Inflammatory macrophage treated with lipopolysaccharide for 1 hour (primary cell): ENCODE measurements around the gene CNR2.
"Not testable (repeated sequence)": the region's sequence is repeated elsewhere in the genome, so short reads cannot be mapped to it uniquely, and the experiment has no call there.

Experiments
- DNase-seq, 2 donors: peaks; one replicate each; pipeline ENCODE4 v3.0.0-alpha.2; 2020 to 2022

Gene CNR2

DNA sequence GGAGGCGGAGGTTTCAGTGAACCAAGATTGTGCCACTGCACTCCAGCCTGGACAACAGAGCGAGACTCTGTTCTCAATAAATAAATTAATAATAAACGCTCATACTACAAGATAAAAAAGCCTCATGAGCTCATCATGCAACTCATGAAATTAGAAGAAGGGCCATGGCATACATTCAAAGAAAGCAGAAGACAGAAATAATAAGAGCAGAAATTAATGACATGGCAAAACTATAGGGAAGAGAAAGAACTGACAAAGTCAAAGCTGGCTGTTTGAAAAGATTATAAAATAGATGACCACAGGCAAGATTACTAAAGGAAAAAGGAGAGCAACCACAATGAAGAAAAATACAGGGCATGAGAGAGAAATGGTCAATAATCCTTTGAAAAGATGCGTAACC, 30.4 kb downstream of the CNR2 start:
- DNase-seq: no peak

DNA sequence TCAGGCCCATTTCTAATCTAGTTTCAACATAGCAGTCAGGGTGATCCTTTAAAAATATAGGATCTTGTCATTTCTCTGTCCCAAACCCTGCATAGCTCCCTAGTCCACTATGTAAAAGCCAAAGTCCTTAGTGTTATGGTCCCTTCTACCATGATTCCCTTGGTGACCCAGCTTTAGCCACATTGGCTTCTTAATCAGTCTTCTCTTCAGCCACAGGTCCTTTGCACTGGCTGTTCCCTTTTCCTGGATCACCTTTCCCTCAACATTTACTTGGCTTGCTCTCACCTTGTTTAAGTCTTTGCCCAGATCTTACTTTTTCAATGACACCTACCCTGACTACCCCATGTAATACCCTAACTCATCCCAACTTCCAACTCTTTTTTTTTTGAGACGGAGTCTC, 33.4 kb downstream of the CNR2 start:
- DNase-seq: no peak

GRCh38 chr1:23878668-23879067, 34.5 kb downstream of the CNR2 start:
- DNase-seq: no peak

DNA sequence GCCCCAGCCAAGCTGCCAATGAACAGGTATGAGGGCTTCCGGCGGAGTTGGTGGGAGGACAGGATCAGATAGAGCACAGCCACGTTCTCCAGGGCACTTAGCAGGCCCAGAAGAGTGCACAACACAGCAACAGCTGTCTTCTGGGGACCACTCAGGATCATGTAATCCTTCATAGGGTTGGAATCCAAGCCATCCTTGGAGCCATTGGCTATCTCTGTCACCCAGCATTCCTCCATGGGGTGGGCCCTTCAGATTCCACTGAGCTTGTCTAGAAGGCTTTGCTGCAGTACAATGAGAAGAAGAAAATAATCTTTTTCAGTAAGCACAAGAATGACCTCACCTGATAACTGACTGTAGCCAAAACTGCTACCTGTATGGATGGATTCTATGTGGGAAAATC, 37.8 kb downstream of the CNR2 start:
- DNase-seq: no peak

GRCh38 chr1:23872421-23872820, 40.7 kb downstream of the CNR2 start:
- no peak for DNase-seq

- peak; percentile 42 to 63 for DNase-seq
These were observed 44.1 kb downstream of the CNR2 start for GRCh38 chr1:23869051-23869450.

GRCh38 chr1:23868557-23869016, 44.6 kb downstream of the CNR2 start:
- DNase-seq: peak in 1 of 2 donors; percentile 6

GRCh38 chr1:23867895-23868556, 45.1 kb downstream of the CNR2 start, which contains the start of gene FUCA1:
Gene FUCA1, minus strand, starts transcription at chr1:23868290. Its CDS starts 4 bp downstream, at chr1:23868286.
- peak; percentile 81 to 97 for DNase-seq

GRCh38 chr1:23867542-23867894, 45.6 kb downstream of the CNR2 start:
- no peak for DNase-seq

DNA sequence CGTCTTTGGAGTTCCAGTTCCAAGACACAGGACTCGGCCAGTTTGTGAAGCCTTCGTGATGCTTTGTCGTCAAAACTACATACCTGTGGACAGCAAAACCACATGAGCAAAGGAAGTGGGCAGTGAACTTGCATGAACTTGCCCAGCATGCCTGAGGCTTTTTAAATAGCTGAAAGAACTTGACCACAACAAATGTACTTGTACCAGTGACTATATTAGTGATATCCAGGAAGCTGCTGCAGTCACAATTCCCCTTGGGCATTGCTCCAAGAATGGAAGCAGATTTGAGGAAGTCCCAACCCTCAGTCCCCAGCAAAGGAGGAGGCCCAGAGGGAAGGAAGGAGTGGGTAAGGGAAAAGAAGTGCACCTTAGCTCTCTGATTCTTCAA, 47.6 kb downstream of the CNR2 start:
- peak; percentile 42 to 51 for DNase-seq

GRCh38 chr1:23864801-23865542, 48.2 kb downstream of the CNR2 start:
- no peak for DNase-seq

GRCh38 chr1:23862640-23863039, 50.5 kb downstream of the CNR2 start:
- DNase-seq: no peak

GRCh38 chr1:23854568-23854967, 58.6 kb downstream of the CNR2 start:
- DNase-seq: no peak

DNA sequence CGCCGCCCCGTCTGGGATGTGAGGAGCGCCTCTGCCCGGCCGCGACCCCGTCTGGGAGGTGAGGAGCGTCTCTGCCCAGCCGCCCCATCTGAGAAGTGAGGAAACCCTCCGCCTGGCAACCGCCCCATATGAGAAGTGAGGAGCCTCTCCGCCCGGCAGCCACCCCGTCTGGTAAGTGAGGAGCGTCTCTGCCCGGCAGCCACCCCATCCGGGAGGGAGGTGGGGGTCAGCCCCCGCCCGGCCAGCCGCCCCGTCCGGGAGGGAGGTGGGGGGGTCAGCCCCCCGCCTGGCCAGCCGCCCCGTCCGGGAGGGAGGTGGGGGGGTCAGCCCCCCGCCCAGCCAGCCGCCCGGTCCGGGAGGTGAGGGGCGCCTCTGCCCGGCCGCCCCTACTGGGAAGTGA, 60.0 kb downstream of the CNR2 start:
- DNase-seq: not testable (repeated sequence)

GRCh38 chr1:23851406-23851805, 61.8 kb downstream of the CNR2 start:
- not testable (repeated sequence) for DNase-seq

DNA sequence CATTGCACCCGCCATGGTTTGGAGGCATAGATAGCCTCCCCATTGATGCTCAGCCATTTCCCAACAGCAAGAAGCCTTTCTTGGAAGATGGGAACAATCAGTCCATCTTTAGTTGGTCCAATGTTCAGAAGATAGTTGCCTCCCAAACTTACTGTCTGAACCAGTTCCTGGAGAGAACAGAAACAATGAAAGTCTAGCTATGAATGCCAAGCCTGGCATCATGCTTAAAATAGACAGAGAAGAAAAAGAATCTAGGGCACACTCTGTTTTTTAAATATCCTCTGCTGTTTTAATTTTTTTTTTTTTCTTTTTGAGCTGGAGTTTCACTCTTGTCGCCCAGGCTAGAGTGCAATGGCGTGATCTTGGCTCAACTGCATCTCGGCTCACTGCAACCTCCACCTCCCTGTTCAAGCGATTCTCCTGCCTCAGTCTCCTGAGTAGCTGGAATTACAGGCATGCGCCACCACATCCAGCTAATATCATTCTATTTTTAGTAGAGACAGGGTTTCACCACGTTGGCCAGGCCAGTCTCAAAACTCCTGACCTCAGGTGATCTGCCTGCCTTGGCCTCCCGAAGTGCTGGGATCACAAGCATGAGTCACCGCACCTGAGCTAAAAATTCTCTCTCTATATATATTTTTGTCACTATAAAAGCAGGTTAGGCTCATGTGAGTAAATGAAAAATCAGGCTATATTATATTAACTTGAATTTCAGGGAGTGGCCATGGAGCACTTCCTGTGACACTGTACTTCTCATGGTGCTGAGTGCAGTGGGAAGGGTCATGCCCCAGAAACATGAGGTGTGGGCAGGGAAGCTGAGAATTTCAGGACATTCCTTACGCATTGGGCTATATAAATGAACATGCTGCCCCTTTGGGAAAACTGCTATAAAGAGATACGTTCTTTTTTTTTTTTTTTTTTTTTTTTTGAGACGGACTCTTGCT, 64.2 kb downstream of the CNR2 start:
- no peak for DNase-seq

DNA sequence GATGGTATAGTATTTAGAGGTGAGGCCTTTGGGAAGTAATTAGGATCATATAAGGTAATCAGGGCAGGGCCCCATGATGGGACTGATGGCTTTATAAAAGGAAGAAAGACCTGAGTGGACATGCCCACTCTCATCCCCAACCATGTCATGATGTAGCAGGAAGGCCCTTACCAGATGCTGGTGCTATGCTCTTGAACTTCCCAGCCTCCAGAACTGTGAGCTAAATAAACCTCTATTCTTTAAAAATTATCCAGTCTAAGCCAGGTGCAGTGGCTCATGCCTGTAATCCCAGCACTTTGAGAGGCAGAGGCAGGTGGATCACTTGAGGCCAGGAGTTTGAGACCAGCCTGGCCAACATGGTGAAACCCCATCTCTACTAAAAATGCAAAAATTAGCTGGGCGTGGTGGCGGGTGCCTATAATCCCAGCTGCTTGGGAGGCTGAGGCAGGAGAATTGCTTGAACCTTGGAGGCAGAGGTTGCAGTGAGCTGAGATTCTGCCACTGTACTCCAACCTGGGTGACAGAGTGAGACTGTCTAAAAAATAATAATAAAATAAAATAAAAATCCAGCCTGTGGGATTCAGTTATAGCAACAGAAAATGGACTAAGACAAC, 65.6 kb downstream of the CNR2 start:
- not testable (repeated sequence) for DNase-seq

DNA sequence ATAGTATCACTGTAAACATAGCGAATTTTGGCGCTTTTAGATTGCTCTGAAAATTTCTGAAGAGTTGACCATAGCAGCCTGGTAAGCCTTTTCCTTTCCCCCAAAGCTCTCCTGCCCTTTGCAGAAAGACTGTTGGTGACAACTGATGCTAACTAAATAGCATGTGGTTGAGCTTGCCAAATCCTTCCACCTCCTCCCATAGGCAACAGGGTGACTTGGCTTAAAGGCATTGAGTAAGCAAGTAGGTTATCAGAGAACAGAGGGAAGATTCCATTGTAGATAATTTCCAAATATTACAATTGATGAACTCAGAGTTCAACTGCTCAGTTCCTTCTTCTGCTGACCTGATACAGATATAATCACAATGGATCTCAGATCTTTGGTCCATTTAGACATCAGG, 68.0 kb downstream of the CNR2 start:
- DNase-seq: peak in 1 of 2 donors; percentile 52

DNA sequence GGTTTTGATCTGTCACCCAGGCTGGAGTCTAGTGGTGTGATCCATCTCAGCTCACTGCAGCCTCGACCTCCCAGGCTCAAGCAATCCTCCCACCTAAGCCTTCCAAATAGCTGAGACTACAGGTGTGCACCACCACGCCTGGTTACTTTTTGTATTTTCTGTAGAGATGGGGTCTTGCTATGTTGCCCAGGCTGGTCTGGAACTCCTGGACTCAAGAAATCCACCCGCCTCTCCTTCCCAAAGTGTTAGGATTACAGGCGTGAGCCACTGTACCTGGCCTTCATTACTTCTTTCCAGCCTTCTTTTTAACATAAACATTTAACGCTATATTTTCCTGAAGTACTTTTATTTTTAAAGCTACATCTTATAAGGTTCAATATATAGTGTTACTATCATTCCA, 69.5 kb downstream of the CNR2 start:
- DNase-seq: no peak

GRCh38 chr1:23838401-23838866, 74.7 kb downstream of the CNR2 start:
- DNase-seq: peak; percentile 57 to 73

GRCh38 chr1:23837908-23838307, 75.3 kb downstream of the CNR2 start:
- no peak for DNase-seq

DNA sequence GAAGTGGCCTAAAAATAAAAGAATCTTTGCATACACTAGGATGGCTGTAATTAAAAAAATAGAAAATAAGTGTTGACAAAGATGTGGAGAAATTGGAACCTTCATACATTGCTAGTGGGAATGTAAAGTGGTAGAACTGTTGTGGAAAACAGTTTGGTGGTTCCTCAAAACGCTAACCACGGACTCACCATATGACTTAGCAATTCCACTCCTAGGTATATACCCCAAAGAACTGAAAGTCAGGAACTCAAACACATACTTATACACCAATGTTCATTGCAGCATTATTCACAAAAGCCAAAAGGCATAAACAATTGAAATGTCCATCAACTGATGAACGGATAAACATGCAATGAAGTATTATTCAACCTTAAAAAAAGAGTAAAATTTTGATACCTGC, 77.1 kb downstream of the CNR2 start:
- no peak for DNase-seq

DNA sequence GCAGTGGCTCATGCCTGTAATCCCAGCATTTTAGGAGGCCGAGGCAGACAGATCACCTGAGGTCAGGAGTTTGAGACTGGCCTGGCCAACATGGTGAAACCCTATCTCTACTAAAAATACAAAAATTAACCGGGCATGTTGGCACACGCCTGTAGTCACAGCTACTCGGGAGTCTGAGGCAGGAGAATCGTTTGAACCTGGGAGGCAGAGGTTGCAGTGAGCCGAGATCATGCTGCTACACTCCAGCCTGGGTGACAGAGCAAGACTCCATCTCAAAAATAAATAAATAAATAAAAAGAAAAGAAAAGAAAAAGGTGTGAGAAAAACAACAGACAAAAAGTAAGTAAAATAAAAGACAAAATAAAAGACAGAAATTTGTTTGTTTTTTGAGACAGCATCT, 79.0 kb downstream of the CNR2 start:
- DNase-seq: not testable (repeated sequence)
